NAMALWA (cell line): ENCODE results near the gene FDPS.

Experiments used
- DNase-seq: peaks from one replicate; pipeline ENCODE4 v3.0.0-alpha.2; 2015; ENCODE audit warnings: low spot score

Gene FDPS

GRCh38 chr1:155308493-155309422, at the start of gene FDPS:
Gene FDPS, plus strand, starts transcription at chr1:155308866. Its CDS starts 924 bp downstream, at chr1:155309790.
- peak; percentile 100 for DNase-seq

- no peak for DNase-seq
Measured at GRCh38 chr1:155260276-155260675, 48.4 kb upstream of the FDPS start.

GRCh38 chr1:155261493-155261851, 47.2 kb upstream of the FDPS start:
- DNase-seq: peak; percentile 55

DNA sequence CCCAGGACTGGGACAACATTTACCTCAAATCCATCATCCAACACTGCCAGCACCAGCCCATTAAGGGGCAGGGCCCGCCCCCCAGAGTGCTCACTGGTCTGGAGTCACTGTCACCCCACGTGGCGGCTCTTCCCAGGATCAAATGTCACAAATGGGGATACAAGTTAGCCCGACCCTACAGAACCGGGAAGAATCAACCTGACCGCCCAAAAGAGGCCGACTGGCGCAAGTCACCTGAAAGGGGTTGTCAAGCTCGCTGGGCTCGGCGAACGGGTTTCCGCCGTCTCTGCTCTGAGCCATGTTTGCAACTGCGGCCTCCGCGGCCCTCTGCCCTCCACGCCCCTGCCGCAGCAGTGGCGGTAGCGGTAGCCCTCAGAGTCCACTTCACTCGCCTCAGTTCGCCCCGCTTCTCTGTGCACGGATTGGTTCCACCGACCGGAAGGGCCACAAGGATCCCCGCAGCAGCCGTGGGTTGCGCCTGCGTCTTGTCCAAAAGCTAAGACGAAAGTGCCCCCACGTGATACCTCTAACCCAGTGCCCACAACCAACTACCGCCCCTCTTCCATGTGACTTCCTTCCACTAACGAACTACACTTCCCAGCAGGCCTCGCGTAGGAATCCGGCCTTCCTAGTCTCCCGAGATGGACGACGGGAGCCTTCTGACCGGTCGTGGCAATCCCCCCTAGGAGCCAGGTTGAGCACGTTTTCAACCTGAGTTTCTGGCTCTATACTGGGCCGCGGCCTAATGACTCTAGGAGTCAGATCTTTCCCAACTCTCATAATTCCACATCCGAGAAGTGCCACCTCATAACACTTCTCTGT, 46.6 kb upstream of the FDPS start, which contains the start of gene SCAMP3:
SCAMP3 (minus strand) TSS at position 509 of the 822 bp plus-strand sequence; CDS start at position 300, 209 bp downstream.
- DNase-seq: peak; percentile 99

GRCh38 chr1:155263067-155263466, 45.6 kb upstream of the FDPS start:
- no peak for DNase-seq

GRCh38 chr1:155266553-155266952, 42.1 kb upstream of the FDPS start:
- no peak for DNase-seq

GRCh38 chr1:155267373-155267772, 41.3 kb upstream of the FDPS start:
- DNase-seq: no peak

- DNase-seq: no peak
Measured at GRCh38 chr1:155268630-155269029, 40.0 kb upstream of the FDPS start.

GRCh38 chr1:155269381-155269780, 39.3 kb upstream of the FDPS start:
- no peak for DNase-seq

- peak; percentile 79 for DNase-seq
Measured at GRCh38 chr1:155272466-155273342, 36.0 kb upstream of the FDPS start.

- DNase-seq: peak; percentile 98
Measured at GRCh38 chr1:155273343-155274245, 35.1 kb upstream of the FDPS start, which contains the start of gene CLK2. Gene CLK2, minus strand, starts transcription at chr1:155273504. Its CDS starts 2,527 bp downstream, at chr1:155270977.

GRCh38 chr1:155277070-155277901, 31.4 kb upstream of the FDPS start, which contains the start of gene HCN3:
Gene HCN3, plus strand, starts transcription at chr1:155277463. Its CDS starts 128 bp downstream, at chr1:155277591.
- peak; percentile 98 for DNase-seq

- DNase-seq: peak; percentile 86
Measured at GRCh38 chr1:155277902-155278688, 30.6 kb upstream of the FDPS start.

DNA sequence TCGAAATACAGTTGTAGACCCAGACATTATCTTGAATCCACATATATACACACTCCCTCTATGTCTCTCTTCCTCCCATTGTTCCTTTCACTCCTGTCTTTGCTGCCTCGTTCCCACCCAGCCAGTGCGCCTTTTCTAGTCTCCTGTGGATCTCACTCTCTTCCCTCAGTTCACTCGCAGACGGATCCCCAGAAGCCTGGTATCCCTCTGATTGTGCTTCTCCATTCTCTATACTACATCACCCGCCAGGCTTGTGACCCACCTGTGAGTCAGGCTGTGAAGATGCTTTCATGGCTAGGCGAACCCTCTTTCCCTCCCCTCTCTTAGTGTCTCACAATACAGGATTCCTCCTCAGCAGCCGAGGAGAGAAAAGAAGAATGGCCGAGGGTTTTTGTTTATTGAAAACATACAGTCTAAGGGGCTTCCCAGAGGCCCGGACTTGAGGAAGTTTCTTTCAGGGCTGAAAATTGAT, 29.9 kb upstream of the FDPS start:
- peak; percentile 40 for DNase-seq

DNA sequence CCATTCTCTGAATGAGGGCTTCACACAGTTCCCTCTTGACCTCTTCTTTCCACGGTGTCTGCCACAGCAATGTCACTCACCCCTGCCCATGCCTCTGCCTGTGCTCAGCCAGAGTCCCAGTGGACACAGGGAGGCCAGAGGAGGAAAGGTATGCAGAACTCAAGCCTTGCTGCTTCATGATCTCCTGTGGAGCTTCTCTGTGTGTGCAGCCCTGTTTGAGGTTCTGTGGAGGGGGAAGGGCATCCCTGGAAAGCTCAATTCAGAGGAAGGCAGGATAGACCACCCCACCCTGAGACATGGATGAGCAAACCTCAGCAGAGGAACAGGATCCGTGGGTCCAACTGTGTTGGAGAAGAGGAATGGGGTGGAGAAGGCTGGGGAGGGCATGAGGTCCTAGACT, 29.4 kb upstream of the FDPS start:
- DNase-seq: no peak

- DNase-seq: no peak
Measured at GRCh38 chr1:155282488-155283091, 26.1 kb upstream of the FDPS start.

DNA sequence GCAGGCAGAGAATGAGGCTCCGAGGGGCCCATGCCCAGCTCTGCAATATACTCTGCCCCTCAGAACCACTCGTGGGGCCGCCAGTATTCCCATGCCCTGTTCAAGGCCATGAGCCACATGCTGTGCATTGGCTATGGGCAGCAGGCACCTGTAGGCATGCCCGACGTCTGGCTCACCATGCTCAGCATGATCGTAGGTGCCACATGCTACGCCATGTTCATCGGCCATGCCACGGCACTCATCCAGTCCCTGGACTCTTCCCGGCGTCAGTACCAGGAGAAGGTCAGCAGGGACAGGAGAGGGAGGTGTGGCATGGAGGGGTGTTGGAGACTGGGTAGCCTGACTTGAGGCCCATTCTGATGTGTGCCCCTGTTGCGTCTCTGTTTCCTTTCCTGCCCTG, 24.2 kb upstream of the FDPS start:
- no peak for DNase-seq

GRCh38 chr1:155285063-155285462, 23.6 kb upstream of the FDPS start:
- no peak for DNase-seq
